ENCODE measurements around the gene LTB4R2. TPM values are rescaled to one million over a fixed set of nuclear protein-coding genes. Genes with fewer than 3 reads are reported as not detected.

LTB4R2 gene
- total RNA-seq, 8 experiments from 2014 or later = 1.3 to 14.6 (median 2.3) TPM

- H3K4me3 ChIP-seq = no peak within 1 kb of the TSS
- peaks cover 0 to 3% of the 10 kb centered on the region in 2 donors for H3K4me1 ChIP-seq (replicated peaks in 1 of 2)
- peak; percentile 13 to 90 (median 86) for ATAC-seq (replicated peaks in 6 of 8)
- 27 to 90% (median 63%) methylated on average over 2 to 19 of the region's 99 CpGs; no CpG with 5 or more reads in 6 of the 10 experiments for WGBS, 10 experiments
- in situ Hi-C loops (cut with MboI; ENCODE audit: low pct_unique_long_range_greater_than_20kb in 2 of 9, low sequenced_read_pairs in 9 of 9, unreplicated experiment in 9 of 9) = no loop called here
- H3K27ac ChIP-seq = no peak within 1 kb of the TSS
Measured at GRCh38 chr14:24310646-24311604, 985 bp downstream of the LTB4R2 start, which contains the start of gene LTB4R. LTB4R (plus strand) TSS chr14:24311502; CDS start chr14:24315652, 4,150 bp downstream.

- Histone ChIP-seq H3K27ac (no peak overlapping the region), H3K4me1 (replicated peaks in 1 of 2) (peaks cover 0 to 7% of the 10 kb centered on the region in 2 donors), H3K4me3 (no peak overlapping the region)
- in situ Hi-C loops (cut with MboI; ENCODE audit: low pct_unique_long_range_greater_than_20kb in 2 of 9, low sequenced_read_pairs in 9 of 9, unreplicated experiment in 9 of 9) = no loop called here
- ATAC-seq (replicated peaks in 6 of 8) = no peak
- 88 to 100% (median 100%) methylated on average over 1 of the region's 1 CpG; no CpG with 5 or more reads in 4 of the 10 experiments for WGBS, 10 experiments
Measured at GRCh38 chr14:24311837-24312615, 2.1 kb downstream of the LTB4R2 start.

- WGBS, 10 experiments = 78 to 100% (median 89%) methylated on average over 1 to 7 of the region's 9 CpGs; no CpG with 5 or more reads in 1 of the 10 experiments
- ATAC-seq (replicated peaks in 6 of 8) = no peak
- in situ Hi-C loops (cut with MboI; ENCODE audit: low pct_unique_long_range_greater_than_20kb in 2 of 9, low sequenced_read_pairs in 9 of 9, unreplicated experiment in 9 of 9) = no loop called here
- no peak overlapping the region for H3K27ac ChIP-seq
- no peak overlapping the region for H3K4me3 ChIP-seq
- peaks cover 0 to 4% of the 10 kb centered on the region in 2 donors for H3K4me1 ChIP-seq (replicated peaks in 1 of 2)
Measured at GRCh38 chr14:24312736-24313507, 3.0 kb downstream of the LTB4R2 start.

DNA sequence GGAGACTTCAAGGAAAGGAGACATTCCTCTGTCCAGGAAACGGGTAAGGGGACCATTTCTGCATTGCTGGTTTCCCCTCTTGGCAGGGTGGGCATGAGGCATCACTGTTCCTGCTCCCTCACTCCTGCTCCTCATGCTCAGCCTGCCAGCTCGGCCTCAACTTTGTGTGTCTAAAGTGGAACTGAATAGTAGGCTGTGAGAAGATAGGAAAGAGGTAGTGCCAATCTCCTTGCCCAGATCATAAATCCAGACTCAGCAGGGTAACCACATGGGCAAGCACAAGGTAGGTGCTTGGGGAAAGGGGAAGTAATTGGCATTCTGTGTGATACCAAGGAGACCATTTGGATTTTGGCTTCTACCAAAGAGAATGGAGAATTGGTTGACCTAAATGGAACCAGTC is 4.0 kb downstream of the LTB4R2 start:
- ATAC-seq (replicated peaks in 6 of 8) = no peak

GRCh38 chr14:24314377-24315193 is 4.6 kb downstream of the LTB4R2 start:
- ATAC-seq (replicated peaks in 6 of 8) = no peak
- in situ Hi-C loops (cut with MboI; ENCODE audit: low pct_unique_long_range_greater_than_20kb in 2 of 9, low sequenced_read_pairs in 9 of 9, unreplicated experiment in 9 of 9) = no loop called here
- Histone ChIP-seq H3K4me3 (no peak overlapping the region), H3K4me1 (replicated peaks in 1 of 2) (peaks cover 0 to 3% of the 10 kb centered on the region in 2 donors), H3K27ac (no peak overlapping the region)
- 60 to 100% (median 90%) methylated on average over 1 to 2 of the region's 5 CpGs; no CpG with 5 or more reads in 4 of the 10 experiments for WGBS, 10 experiments

More for the DNA sequence above, 4.0 kb downstream of the LTB4R2 start:
- Histone ChIP-seq H3K27ac (no peak overlapping the region), H3K4me3 (no peak overlapping the region), H3K4me1 (replicated peaks in 1 of 2) (peaks cover 0 to 3% of the 10 kb centered on the region in 2 donors)
- WGBS, 10 experiments = 61 to 92% (median 65%) methylated on average over 1 to 2 of the region's 2 CpGs; no CpG with 5 or more reads in 5 of the 10 experiments
- in situ Hi-C loops (cut with MboI; ENCODE audit: low pct_unique_long_range_greater_than_20kb in 2 of 9, low sequenced_read_pairs in 9 of 9, unreplicated experiment in 9 of 9) = no loop called here

GRCh38 chr14:24315243-24315806 is 5.4 kb downstream of the LTB4R2 start:
- peaks cover 0 to 3% of the 10 kb centered on the region in 2 donors for H3K4me1 ChIP-seq (replicated peaks in 1 of 2)
- ATAC-seq (replicated peaks in 6 of 8) = no peak
- H3K27ac ChIP-seq = no peak overlapping the region
- WGBS, 10 experiments = 60 to 100% (median 82%) methylated on average over 1 to 4 of the region's 10 CpGs; no CpG with 5 or more reads in 2 of the 10 experiments
- in situ Hi-C loops (cut with MboI; ENCODE audit: low pct_unique_long_range_greater_than_20kb in 2 of 9, low sequenced_read_pairs in 9 of 9, unreplicated experiment in 9 of 9) = no loop called here
- H3K4me3 ChIP-seq = no peak overlapping the region

GRCh38 chr14:24315807-24316596 is 6.1 kb downstream of the LTB4R2 start:
- in situ Hi-C loops (cut with MboI; ENCODE audit: low pct_unique_long_range_greater_than_20kb in 2 of 9, low sequenced_read_pairs in 9 of 9, unreplicated experiment in 9 of 9) = no loop called here
- Histone ChIP-seq H3K27ac (no peak overlapping the region), H3K4me1 (replicated peaks in 1 of 2) (peaks cover 0 to 3% of the 10 kb centered on the region in 2 donors), H3K4me3 (no peak overlapping the region)
- peak in 4 of 8 experiments; percentile 13 to 72 (median 36) for ATAC-seq (replicated peaks in 6 of 8)
- WGBS, 10 experiments = 20 to 100% (median 80%) methylated on average over 1 to 22 of the region's 70 CpGs; no CpG with 5 or more reads in 3 of the 10 experiments

- peaks cover 0 to 3% of the 10 kb centered on the region in 2 donors for H3K4me1 ChIP-seq (replicated peaks in 1 of 2)
- in situ Hi-C loops (cut with MboI; ENCODE audit: low pct_unique_long_range_greater_than_20kb in 2 of 9, low sequenced_read_pairs in 9 of 9, unreplicated experiment in 9 of 9) = no loop called here
- 40 to 90% (median 78%) methylated on average over 1 to 6 of the region's 18 CpGs; no CpG with 5 or more reads in 6 of the 10 experiments for whole genome bisulfite sequencing, 10 experiments
- ATAC-seq (replicated peaks in 6 of 8) = peak in 1 of 8 experiments; percentile 24
- no peak overlapping the region for H3K27ac ChIP-seq
- no peak overlapping the region for H3K4me3 ChIP-seq
Measured at GRCh38 chr14:24316597-24316950, 6.6 kb downstream of the LTB4R2 start.

DNA sequence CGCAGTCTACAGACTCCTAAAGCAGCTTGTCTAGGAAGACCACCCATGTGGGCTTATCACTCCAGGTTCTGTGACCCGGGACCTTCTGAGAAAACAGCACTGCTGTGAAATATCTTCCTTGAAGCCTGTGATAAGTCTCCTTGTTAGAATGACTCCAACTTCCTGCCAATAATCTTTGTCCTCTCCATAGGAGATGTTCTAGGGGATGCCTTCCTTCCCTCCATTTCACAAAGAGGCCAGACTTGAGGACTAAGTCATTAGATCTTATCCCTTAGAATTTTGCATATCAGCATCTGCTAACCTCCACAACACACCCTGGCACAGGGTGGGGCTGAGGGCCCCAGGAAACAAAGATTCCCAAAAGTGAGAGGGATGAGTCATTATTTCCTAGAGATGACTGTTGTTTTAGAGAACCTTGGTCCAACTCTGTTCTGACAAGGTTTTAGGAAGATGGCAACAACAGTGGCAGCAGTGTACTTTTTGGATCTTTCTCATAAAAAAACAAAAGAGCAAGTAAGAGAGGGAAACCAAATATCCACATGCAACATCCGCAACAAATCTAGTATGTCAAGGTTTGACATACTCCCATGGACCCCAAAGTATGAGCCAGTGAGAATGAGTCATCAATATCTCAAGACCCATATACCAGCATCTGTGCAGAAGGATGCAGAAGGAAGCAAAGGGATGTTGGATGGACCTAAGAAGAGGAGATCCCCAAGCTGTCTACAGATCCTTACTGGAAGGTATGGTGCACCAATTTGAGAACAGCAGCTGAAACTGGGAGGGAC is 7.4 kb downstream of the LTB4R2 start:
- no peak overlapping the region for H3K27ac ChIP-seq
- peaks cover 0 to 3% of the 10 kb centered on the region in 2 donors for H3K4me1 ChIP-seq (replicated peaks in 1 of 2)
- in situ Hi-C loops (cut with MboI; ENCODE audit: low pct_unique_long_range_greater_than_20kb in 2 of 9, low sequenced_read_pairs in 9 of 9, unreplicated experiment in 9 of 9) = no loop called here
- WGBS, 10 experiments = 70 to 100% (median 100%) methylated on average over 1 to 2 of the region's 3 CpGs; no CpG with 5 or more reads in 3 of the 10 experiments
- no peak overlapping the region for H3K4me3 ChIP-seq
- ATAC-seq (replicated peaks in 6 of 8) = peak in 3 of 8 experiments; percentile 51 to 83 (median 61)

DNA sequence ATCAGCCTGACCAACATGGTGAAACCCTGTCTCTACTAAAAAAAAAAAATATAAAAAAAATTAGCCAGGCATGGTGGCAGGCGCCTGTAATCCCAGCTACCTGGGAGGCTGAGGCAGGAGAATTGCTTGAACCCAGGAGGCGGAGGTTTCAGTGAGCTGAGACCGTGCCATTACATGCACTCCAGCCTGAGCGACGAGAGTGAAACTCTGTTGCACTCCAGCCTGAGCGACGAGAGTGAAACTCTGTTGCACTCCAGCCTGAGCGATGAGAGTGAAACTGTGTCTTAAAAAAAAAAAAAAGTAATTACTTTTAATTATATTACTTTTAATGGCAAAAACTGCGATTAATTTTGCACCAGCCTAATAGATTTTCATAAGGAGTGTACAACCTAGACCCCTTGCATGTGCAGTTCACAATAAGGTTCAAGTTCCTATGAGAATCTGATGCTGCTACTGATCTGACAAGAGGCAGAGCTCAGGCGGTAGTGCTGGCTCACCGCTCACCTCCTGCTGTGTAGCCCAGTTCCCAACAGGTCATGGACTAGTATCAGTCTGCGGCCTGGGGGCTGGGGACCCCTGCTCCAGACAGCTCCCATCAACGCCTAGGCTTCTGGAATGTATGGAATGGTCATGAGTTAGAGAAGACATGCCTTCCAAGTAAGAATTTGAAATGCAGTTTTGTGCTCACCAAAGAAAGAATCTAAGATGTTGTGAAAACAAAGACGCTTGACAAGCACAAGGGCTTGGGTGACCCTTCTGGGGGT is 11.5 kb downstream of the LTB4R2 start:
- no peak overlapping the region for H3K4me3 ChIP-seq
- peaks cover 0 to 3% of the 10 kb centered on the region in 2 donors for H3K4me1 ChIP-seq (replicated peaks in 1 of 2)
- in situ Hi-C loops (cut with MboI; ENCODE audit: low pct_unique_long_range_greater_than_20kb in 2 of 9, low sequenced_read_pairs in 9 of 9, unreplicated experiment in 9 of 9) = no loop called here
- 60 to 100% (median 76%) methylated on average over 3 to 11 of the region's 14 CpGs; no CpG with 5 or more reads in 1 of the 10 experiments for WGBS, 10 experiments
- no peak overlapping the region for H3K27ac ChIP-seq
- ATAC-seq (replicated peaks in 6 of 8) = no peak

Data from motor neuron (in vitro differentiated cells).